ENCODE results near the gene LAMTOR1.

LAMTOR1 gene

GRCh38 chr11:72129381-72129780 lies 26.3 kb upstream of the LAMTOR1 start:
- TF ChIP-seq CTCF (IDR thresholded peaks at IDR 0.05; ENCODE audit: insufficient read depth, low read depth, low read length, missing control alignments) = no peak
- H3K4me3 ChIP-seq (ENCODE audit: low read depth, low read length) = no peak overlapping the region
- DNase-seq (ENCODE audit: low read depth) = no peak

GRCh38 chr11:72127923-72128322 lies 24.8 kb upstream of the LAMTOR1 start:
- DNase-seq (ENCODE audit: low read depth) = no peak
- TF ChIP-seq CTCF (IDR thresholded peaks at IDR 0.05; ENCODE audit: insufficient read depth, low read depth, low read length, missing control alignments) = no peak
- no peak overlapping the region for H3K4me3 ChIP-seq (ENCODE audit: low read depth, low read length)

- DNase-seq (ENCODE audit: low read depth) = no peak
- no peak for TF ChIP-seq CTCF (IDR thresholded peaks at IDR 0.05; ENCODE audit: insufficient read depth, low read depth, low read length, missing control alignments)
- H3K4me3 ChIP-seq (ENCODE audit: low read depth, low read length) = no peak overlapping the region
Observed at GRCh38 chr11:72125956-72126355, 22.9 kb upstream of the LAMTOR1 start.

- H3K4me3 ChIP-seq (ENCODE audit: low read depth, low read length) = no peak overlapping the region
- no peak for TF ChIP-seq CTCF (IDR thresholded peaks at IDR 0.05; ENCODE audit: insufficient read depth, low read depth, low read length, missing control alignments)
- no peak for DNase-seq (ENCODE audit: low read depth)
Observed at GRCh38 chr11:72124046-72124445, 20.9 kb upstream of the LAMTOR1 start.

- H3K4me3 ChIP-seq (ENCODE audit: low read depth, low read length) = no peak overlapping the region
- DNase-seq (ENCODE audit: low read depth) = no peak
- TF ChIP-seq CTCF (IDR thresholded peaks at IDR 0.05; ENCODE audit: insufficient read depth, low read depth, low read length, missing control alignments) = no peak
Observed at GRCh38 chr11:72123117-72123653, 20.1 kb upstream of the LAMTOR1 start.

- no peak for DNase-seq (ENCODE audit: low read depth)
- TF ChIP-seq CTCF (IDR thresholded peaks at IDR 0.05; ENCODE audit: insufficient read depth, low read depth, low read length, missing control alignments) = no peak
- H3K4me3 ChIP-seq (ENCODE audit: low read depth, low read length) = no peak overlapping the region
Observed at GRCh38 chr11:72122607-72123006, 19.5 kb upstream of the LAMTOR1 start.

GRCh38 chr11:72120930-72121329 lies 17.8 kb upstream of the LAMTOR1 start:
- H3K4me3 ChIP-seq (ENCODE audit: low read depth, low read length) = no peak overlapping the region
- DNase-seq (ENCODE audit: low read depth) = no peak
- TF ChIP-seq CTCF (IDR thresholded peaks at IDR 0.05; ENCODE audit: insufficient read depth, low read depth, low read length, missing control alignments) = no peak

Measured in GM12865 (cell line).